Measurements from ENCODE around the gene CDKN2A.

- TF ChIP-seq CTCF (IDR thresholded peaks at IDR 0.05 in 4 of 5, conservative IDR thresholded peaks at IDR 0.05 in 1 of 5), result no peak
- no peak for TF ChIP-seq POLR2A (IDR thresholded peaks at IDR 0.05)
Measured at GRCh38 chr9:21931428-21931827, 62.8 kb downstream of the CDKN2A start.

Measured in gastrocnemius medialis (tissue), 4 donors.